GM23338 (cell line): ENCODE measurements around the gene MGME1.

Experiments used
- CREB1 ChIP-seq: fragments of 250-450 bp; sonication (Bioruptor Pico); IDR thresholded peaks from 2 replicates; pipeline ENCODE4 v1.5.0; 2020; ENCODE audit warnings: low read depth, mild to moderate bottlenecking, moderate library complexity
- CTCF ChIP-seq, 2 experiments: fragments of 200-600 bp in 1 of 2; sonication (generic) in 1 of 2; conservative IDR thresholded peaks; 2 replicates each; pipeline versions ENCODE4 v1.5.1 to v1.6.1; 2016 to 2017; ENCODE audit warnings: antibody characterized with exemption in 2 of 2, low read depth in 2 of 2, mild to moderate bottlenecking in 2 of 2, moderate library complexity in 1 of 2
- EZH2 ChIP-seq: fragments of 200-600 bp; sonication (generic); IDR thresholded peaks from one replicate; pipeline ENCODE4 v1.8.0; 2017; ENCODE audit warnings: antibody characterized with exemption, mild to moderate bottlenecking, low read depth; ENCODE audit not compliant: unreplicated experiment
- EZH2phosphoT487 ChIP-seq: fragments of 200-600 bp; sonication (generic); IDR thresholded peaks from one replicate; pipeline ENCODE4 v1.8.1; 2018; ENCODE audit warnings: antibody characterized with exemption; ENCODE audit not compliant: unreplicated experiment
- POLR2AphosphoS5 ChIP-seq: IDR thresholded peaks from 2 replicates; pipeline ENCODE4 v1.6.1; 2016; ENCODE audit warnings: antibody characterized with exemption, low read depth
- REST ChIP-seq: IDR thresholded peaks from one replicate; pipeline ENCODE4 v1.6.1; 2018; ENCODE audit warnings: antibody characterized with exemption; ENCODE audit not compliant: unreplicated experiment
- STAT1 ChIP-seq: IDR thresholded peaks from one replicate; pipeline ENCODE4 v1.6.1; 2016; ENCODE audit warnings: antibody characterized with exemption; ENCODE audit not compliant: unreplicated experiment
- ZNF114 ChIP-seq: fragments of 250-450 bp; sonication (Bioruptor Pico); IDR thresholded peaks from 2 replicates; pipeline ENCODE4 v1.5.0; 2020; ENCODE audit warnings: mild to moderate bottlenecking, moderate library complexity
- ZNF331 ChIP-seq: fragments of 250-450 bp; sonication (Bioruptor Pico); IDR thresholded peaks from 2 replicates; pipeline ENCODE4 v1.5.0; 2020; ENCODE audit warnings: low read depth, mild to moderate bottlenecking, moderate library complexity
- ZNF462 ChIP-seq: fragments of 250-450 bp; sonication (Bioruptor Pico); IDR thresholded peaks from 2 replicates; pipeline ENCODE4 v1.5.0; 2020; ENCODE audit warnings: mild to moderate bottlenecking, moderate library complexity

- TF ChIP-seq CTCF (conservative IDR thresholded peaks at IDR 0.05; ENCODE audit: low read depth in 2 of 2) (0 out of 4 replicates have a peak, but pooled peaks of 1 of the 2 experiments have one; percentile 6), ZNF331 (CRISPR knock-in tag) (no peak), POLR2AphosphoS5 (no peak), REST (no peak), EZH2phosphoT487 (no peak), EZH2 (no peak), STAT1 (no peak), ZNF114 (no peak), ZNF462 (CRISPR knock-in tag) (no peak), CREB1 (CRISPR knock-in tag) (no peak)
Observed at GRCh38 chr20:17967521-17968365, 1.1 kb upstream of the MGME1 start.
